ENCODE measurements around the gene HSPB7.
A peak's percentile ranks its signal among the peaks of the same experiment; 100 is the strongest.
"Not testable (repeated sequence)": the region's sequence is repeated elsewhere in the genome, so short reads cannot be mapped to it uniquely, and the experiment has no call there.

The HSPB7 gene

DNA sequence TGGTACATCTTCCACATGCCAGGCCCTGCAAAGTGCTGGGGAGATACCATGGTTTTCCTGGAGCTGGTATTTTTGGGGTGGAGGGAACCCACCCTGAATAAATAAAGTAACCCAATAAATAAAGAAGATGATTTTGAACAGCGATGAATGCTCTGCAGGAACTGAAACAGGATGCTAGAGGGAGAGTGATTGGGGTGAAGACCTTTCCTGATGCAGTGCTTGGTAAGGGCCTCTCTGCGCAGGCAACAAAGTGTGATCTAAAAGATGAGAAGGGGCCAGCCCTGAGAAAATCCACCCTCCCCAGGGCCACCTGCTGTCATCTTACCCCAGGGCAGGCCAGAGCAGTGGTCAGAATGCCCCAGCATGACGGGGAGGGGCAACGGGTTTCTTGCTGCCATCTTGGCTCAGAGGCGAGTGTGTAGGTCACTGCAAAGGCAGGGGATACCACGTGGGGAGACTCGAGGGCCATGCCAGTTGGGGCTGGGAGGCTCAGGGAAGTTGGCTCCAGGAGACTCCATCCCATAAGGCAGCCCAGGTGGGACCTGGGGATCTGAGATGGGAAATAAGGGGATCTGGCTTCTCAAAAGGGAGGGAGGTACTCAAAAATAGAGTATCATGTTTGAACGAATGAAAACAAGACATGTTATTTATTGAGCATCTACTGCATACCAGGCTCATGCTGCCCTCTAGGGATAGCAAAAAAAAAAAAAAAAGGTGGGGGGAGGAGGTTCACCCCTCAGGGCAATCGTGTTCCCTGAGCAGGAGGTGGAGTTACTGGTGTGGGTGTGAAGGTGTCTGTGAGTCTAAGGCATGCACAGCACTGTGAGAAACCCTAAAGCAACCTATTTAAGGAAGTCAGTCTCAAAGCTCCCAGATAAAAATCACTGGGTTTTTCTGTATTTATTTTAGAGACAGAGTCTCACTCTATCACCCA, 11.0 kb downstream of the HSPB7 start:
- DNase-seq = no peak

DNA sequence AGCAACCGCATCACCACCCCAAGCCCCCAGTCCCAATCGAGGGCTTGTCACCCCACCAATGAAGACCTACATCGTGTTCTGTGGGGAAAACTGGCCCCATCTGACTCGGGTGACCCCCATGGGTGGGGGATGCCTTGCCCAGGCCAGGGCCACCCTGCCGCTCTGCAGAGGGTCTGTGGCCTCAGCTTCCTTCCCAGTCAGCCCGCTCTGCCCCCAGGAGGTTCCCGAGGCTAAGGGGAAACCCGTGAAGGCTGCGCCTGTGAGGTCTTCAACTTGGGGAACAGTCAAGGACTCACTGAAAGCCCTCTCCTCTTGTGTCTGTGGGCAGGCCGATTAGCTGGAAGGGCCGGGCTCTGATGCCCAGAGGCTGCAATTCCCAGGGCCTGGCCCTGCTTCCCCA, 11.8 kb downstream of the HSPB7 start:
- no peak for DNase-seq

DNA sequence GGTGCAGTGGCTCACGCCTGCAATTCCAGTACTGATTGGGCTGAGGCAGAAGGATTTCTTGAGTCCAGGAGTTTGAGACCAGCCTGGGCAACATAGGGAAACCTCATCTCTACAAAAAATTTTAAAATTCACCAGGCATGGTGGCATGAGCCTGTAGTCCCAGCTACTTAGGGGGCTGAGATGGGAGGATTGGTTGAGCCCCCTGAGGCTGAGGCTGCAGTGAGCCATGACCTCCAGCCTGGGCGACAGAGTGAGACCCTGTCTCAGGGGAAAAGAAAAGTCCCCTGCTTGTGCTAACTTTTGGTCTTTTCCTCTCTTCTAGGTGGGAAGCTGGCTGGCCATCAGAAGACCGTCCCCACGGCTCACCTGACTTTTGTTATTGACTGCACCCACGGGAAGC, 12.2 kb downstream of the HSPB7 start:
- no peak for DNase-seq

DNA sequence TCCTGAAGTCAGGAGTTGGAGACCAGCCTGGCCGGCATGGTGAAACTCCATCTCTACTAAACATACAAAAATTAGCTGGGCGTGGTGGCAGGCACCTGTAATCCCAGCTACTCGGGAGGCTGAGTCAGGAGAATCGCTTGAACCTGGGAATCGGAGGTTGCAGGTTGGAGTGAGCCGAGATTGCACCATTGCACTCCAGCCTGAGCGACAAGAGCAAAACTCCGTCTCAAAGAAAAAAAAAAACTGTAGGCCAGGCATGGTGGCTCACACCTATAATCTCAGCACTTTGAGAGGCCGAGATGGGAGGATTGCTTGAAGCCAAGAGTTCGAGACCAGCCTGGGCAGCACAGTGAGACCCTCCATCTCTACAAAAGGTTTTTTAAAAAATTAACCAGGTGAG, 16.6 kb downstream of the HSPB7 start:
- DNase-seq = not testable (repeated sequence)

DNA sequence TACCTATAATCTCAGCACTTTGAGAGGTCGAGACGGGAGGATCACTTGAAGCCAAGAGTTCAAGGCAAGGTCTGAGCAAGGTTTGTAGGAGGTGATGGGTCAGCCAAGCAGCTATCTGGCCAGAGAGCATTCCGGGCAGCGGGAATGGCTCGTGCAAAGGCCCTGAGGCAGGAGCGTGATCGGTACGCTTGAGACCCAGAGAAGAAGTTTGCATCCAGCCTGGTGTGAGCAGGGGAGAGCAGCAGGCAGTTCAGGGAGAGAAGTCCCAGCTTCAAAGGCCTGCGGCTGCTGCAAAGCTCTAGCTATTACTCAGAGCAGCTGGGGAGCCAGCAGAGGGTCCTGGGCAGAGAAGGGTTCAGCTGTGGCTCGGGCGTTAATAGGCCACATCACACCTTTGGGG, 18.9 kb downstream of the HSPB7 start:
- no peak for DNase-seq

DNA sequence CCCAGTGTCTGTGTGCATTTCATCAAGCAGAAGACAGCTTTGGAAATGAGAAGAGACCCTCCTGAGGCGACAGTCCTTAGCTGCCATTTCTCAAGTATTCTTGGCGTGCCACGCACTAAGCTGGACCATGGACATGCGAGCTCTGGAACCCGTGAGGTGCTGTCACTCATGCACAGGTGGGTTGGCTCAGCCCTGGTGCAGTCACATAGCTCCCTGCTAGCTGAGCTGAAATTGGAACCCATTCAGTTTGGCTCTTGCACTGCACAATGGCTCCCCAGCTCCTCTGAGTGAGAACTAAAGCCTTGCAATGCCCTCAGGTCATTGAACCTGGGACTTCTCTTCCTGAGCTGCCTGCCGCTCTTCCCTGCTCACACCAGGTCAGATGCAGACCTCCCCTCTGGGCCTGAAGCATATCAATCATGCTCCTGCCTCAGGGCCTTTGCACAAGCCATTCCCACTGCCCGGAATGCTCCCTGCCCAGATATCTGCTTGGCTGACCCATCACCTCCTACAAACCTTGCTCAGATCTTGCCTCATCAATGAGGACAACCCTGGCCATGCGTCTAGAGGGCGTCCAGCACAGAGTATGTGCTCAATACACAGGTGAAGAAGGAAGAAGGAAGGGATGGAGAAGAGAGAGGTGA, 20.1 kb downstream of the HSPB7 start:
- DNase-seq = no peak

DNA sequence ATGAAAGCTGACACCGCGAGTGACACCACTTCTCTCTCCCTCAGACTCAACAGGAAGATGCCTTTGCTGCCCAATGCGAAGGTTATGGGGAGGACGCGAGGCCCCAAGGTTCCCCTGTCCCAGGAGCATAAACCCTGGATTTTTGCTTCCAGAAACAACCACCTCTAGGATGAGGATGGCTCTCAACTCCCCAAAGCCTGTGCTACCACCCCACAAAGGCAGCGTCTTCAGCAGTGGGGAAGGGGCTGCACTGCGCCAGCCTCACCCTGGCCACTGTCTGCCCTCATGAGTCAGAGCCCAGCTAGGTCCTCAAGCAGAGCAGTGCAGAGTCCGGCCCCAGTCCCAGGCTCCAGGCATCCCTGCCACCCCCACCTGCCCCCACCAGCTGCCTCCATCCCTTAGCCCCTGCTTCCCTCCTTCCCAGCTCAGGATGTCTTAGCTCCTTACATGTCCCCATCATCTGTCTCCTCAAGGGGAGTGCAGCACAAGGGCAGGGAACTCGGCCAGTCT, 20.7 kb downstream of the HSPB7 start:
- no peak for DNase-seq

DNA sequence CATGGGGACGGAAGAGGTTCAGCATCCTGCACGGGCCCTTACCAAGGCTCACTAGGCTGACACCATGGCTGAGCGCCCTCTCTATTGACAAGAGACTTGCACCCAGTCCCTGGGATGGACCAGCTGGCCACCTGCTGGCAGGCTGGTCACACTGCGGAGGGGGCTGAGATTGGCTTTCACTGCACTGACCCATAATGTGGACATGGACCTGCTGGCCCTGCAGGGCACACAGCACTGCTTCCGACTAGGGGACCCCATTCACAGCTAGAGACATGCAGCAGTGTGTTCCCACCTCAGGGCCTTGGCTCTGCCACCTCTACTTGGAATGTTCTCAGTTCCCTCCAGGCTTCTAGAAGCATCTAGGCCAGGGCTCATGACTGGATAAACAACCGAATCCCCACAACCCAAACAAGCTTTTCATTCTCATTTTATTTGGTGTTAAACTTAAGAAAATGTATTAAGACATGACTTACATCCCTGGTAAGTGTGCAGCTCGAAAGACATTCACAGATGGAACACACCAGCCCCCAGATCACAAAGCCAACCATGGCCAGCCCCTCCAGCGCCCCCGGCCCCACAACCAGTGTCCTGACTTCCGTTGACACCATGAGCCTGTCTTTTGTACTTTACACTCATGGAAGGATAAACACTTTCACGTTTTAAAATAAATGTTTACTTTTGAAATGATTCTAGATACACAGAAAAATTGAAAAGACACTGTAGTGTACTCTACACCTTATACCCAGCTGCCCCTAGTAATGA, 23.1 kb downstream of the HSPB7 start:
- peak; percentile 60 for DNase-seq

DNA sequence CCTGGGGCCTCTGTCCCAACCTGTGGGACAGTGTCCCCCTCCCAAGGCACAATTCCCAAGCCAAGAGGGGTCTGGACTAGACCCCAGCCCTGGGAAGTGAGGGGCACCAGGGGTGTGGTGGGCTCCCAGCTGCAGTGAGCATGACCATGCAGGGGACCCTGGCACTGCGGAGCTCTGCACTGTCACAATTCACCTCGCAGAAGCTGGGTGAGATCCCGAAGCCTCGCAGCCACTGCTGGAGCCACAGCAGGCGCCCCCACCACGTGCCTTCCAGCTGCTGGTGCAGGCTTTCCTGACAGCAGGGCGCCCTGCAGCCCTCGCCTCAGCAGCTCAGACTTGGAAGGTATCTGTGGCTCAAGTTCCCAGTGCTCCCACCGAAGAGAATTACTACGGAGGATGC, 23.8 kb downstream of the HSPB7 start:
- DNase-seq = no peak

DNA sequence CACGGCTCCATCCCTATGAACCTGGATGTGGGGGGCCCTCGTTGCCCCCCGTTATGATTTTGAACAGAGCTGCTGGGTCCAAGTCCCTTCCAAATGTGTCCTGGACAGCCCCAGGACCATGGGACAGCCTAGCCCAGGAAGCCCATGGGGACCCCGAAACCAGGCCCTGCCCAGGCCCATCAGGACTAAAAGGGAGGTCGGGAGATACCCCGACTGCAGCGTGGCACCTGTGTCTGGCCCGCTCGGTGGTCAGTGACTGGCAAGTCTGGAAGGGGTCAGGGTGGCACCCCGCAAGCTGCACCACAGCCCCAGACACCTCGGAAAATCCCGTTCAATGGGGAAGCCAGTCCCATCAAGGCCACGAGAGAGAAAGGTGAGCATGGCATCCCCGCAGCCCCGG, 24.2 kb downstream of the HSPB7 start:
- DNase-seq = no peak

DNA sequence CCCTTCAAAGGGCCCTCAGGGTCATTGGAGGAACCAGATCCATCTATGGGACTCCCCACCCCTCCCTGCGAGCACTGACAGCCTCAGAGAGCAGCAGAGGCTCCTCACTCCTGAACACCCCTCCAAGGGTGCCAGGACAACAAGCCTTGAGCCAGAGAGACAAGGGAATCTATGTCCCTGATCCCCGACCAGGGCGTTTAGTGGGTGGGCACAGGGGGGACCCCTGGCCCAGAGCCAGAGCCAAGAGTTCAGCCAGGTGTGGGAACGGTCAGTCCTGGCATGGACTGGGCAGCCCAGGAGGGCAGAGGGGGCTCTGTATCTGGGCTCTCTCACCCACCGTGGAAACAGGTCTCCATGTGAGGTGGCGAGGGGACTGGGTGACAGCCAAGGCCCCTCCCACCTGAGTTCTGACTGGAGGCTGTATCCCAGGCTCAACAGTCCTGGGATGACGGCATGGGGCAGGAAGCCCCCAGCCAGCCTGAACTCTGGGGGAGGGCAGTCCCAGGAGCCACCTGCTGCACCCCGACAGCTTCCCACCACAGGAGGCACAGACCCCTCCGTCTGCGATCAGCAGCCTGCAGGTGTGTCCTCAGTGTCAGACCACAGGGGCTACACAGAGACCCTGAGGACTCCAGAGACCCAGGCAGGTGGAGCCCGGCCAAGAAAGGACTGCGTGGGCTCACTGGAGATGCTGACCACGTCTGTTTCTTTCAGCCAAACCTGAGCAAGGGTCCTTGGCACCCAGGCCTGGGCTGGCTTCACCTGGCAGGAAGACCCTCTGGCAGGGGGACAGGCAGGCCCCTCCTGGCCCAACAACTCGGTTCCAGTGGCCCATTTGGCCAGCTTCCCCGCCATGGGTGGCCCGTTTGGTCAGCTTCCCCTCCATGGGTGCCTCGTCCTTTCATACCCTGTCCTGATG, 25.0 kb downstream of the HSPB7 start:
- no peak for DNase-seq

DNA sequence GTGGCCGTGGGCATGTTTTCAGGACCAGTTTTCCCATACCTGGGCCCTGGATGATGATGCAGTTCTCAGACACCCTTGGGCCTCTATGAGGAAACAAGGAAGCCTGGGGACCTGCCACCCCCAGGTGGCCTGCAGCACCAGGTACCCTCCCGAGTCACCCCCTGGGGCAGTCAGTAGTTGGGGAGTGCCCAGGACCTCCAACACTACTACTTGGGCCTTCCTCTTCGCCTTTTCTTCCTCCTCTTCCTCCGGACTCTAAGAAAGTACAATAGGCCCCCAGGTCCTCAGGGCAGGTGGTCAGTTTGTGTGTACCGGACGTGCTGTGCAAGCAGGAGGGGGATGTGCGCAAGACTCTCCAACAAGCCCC, 25.7 kb downstream of the HSPB7 start:
- DNase-seq = no peak

DNA sequence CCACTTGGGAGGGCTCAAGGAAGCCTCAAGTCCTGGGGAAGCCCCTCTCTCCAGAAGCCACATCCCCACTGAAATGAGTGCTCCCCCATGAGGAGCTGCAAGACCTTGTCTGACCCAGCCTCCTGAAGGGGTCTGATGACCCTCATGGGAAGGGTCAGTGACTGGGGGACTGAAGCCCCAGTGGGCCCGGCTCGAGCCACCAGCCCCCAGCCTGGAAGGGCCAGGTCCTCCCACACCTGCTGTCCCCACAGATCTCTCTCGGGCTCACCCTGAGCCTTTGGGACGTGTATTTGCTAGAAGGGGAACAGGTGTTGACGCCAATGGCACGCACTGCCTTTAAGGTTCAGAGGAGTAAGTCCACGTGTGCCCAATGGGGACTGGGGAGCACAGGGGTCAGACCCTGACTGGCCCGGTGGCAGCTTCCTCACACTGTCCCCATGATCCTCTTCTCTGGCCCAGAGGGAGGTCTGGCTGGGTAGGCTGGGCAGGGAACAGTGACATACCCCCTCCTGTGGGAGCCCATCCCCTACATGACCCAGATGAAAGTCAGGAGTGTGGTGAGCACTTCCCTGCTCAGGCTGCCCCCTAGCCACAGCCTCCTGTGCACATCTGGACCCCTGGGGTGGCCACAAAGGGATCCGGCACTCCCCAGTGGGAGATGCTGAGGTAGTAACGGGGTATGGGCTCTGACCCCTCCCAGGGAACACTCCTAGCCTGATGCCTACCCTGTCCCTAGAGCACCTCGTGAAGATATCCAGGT, 26.2 kb downstream of the HSPB7 start:
- no peak for DNase-seq

DNA sequence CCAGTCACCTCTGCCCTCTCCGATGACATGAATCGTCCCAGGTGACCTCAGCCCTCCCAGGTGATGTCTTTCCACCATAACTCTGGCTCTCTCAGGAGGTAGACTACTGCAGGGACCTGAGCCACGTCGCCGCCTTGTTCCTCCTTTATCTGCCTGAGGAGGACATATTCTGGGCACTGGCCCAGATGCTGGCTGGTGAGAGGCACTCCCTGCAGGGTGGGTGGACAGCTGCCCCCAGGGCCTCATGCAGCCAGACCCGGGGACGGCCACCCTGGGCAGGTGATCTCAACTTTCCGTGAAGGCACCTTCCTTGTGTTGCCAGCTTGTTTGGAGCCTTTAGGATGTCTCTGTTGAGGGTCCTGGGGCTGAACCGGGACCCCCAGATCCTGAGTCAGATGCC, 28.1 kb downstream of the HSPB7 start:
- DNase-seq = no peak

DNA sequence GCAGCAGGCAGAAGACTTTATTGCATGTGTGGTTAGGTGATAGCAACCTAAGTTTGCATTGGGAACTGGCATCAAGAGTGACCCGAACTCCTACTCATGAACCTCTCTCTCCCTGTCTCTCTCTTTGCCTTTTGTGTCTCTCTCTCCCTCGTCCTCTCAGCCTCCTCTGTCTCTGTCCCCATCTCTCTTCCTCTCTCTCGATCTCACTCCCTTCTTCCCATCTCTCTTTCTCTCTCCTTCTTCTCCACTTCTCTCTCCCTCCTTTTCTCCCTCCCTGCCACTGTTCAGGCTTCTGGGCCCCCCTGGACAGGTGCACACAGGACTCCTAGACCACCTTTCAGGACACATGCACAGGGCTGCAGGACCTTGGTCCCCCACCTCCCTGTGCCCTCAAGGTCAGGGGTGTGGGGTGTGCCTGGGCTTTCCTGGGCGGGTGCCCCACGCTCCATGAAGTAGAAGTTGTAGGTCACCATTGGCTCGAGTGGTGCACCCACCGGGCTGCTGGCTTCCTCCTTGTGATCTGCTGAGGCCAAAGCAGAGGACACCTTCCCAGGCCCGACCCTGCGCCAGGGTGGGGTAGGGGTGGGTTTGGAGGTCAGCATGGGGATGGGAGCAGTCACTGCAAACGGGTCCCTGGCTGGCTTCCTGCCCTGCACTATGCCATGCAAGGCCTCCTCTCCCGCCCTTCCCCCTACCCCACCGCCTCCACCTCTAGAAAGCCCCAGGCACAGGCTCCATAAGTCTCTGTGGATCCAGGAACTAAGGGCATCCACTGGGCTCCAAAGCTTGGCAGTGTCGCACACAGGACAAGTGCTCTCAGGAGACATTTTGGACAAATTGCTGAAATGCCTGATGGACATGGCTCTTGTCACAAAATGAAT, 28.7 kb downstream of the HSPB7 start:
- no peak for DNase-seq

DNA sequence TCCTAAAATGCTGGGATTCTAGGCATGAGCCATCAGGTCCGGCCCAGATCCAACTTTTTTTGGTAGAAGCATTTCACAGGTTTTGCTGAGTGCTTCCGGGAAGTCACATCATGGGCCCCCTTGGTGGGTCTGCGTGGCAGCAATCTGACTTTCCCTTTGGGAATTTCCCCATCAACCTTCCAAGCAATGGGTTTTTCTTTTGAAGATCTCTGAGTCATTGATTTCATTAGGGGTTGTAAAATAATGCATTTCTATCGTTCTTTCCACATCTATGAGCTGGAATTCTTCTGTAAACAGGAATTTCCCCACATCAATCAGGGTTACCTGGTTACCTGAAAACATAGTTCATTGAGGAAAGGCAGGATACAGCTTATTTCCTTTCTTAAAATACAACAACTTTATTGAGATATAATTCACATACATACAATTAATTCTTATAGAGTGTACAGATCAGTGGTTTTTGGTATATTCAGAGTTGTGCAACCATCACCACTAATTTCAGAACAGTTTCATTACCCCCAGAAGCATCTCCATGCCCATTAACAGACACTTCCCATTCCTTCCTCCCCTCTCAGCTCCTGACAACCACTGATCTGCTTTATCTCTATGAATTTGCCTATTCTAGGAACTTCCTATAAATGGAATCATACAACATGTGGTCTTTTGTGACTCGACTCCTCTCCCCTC, 32.1 kb downstream of the HSPB7 start:
- DNase-seq = no peak

DNA sequence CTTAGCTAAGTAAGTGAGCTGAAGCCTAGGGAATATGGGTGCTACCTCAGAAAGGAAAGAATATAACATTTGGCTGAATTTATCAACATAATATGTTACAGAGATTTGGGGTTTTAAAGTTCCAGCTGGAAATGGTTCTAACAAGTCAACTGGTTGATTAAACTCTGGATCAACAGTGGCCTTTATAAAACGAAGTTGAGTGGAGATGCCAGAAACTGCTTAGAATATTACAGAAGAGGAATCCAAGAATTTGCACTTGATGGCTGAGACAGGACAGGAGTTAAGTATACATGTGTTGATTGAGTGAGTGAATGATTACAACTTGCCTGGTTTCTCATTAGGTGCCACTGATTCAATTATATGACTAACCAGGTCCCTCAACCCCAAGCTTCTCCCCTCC, 34.6 kb downstream of the HSPB7 start:
- no peak for DNase-seq

DNA sequence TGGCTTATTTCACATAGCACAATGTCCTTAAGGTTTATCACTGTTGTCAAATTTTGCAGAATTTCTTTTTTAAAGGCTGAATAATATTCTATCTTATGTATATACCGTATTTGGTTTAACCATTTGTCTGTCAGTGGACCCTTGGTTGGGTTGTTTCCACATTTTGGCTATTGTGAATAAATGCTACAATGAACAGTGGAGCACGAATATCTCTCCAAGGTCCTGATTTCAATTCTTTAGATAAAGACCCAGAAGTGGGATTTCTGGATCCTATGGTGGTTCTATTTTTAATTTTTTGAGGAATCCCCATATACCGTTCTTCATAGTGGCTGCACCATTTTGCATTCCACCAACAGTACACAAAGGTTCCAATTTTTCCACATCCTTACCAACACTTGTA, 36.2 kb downstream of the HSPB7 start:
- no peak for DNase-seq

DNA sequence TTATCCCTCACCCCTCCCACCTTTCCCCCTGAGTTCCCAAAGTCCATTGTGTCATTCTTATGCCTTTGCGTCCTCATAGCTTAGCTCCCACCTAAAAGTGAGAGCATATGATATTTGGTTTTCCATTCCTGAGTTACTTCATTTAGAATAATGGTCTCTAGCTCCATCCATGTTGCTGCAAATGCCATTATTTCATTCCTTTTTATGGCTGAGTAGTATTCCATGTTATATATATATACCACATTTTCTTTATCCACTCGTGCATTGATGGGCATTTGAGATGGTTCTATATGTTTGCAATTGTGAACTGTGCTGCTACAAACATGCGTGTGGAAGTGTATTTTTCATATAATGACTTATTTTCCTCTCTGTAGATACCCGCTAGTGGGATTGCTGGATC, 39.9 kb downstream of the HSPB7 start:
- not testable (repeated sequence) for DNase-seq

Measured in femur (tissue), 1 donor.